ENCODE data around the gene RNF224.

RNF224 gene

DNA sequence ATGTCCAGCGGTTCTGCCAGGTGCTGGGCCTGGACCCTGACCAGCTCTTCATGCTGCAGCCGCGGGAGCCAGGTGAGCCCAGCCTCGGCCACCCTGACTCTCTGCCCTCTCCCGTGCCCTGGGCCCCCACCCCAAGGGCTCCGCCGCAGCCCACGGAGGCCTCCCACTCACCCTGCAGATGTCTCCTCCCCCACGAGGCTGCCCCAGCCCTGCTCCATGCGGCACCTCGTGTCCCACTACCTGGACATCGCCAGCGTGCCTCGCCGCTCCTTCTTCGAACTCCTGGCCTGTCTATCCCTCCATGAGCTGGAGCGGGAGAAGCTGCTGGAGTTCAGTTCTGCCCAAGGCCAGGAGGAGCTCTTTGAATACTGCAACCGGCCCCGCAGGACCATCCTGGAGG lies 12.7 kb upstream of the RNF224 start:
- no peak for DNase-seq (ENCODE audit: low read depth)
- no peak overlapping the region for H3K4me3 ChIP-seq (ENCODE audit: low read length)
- TF ChIP-seq, protein P1, sequence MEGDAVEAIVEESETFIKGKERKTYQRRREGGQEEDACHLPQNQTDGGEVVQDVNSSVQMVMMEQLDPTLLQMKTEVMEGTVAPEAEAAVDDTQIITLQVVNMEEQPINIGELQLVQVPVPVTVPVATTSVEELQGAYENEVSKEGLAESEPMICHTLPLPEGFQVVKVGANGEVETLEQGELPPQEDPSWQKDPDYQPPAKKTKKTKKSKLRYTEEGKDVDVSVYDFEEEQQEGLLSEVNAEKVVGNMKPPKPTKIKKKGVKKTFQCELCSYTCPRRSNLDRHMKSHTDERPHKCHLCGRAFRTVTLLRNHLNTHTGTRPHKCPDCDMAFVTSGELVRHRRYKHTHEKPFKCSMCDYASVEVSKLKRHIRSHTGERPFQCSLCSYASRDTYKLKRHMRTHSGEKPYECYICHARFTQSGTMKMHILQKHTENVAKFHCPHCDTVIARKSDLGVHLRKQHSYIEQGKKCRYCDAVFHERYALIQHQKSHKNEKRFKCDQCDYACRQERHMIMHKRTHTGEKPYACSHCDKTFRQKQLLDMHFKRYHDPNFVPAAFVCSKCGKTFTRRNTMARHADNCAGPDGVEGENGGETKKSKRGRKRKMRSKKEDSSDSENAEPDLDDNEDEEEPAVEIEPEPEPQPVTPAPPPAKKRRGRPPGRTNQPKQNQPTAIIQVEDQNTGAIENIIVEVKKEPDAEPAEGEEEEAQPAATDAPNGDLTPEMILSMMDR (IDR thresholded peaks at IDR 0.05; ENCODE audit: insufficient read depth, low read depth, low read length, missing control alignments) = no peak

DNA sequence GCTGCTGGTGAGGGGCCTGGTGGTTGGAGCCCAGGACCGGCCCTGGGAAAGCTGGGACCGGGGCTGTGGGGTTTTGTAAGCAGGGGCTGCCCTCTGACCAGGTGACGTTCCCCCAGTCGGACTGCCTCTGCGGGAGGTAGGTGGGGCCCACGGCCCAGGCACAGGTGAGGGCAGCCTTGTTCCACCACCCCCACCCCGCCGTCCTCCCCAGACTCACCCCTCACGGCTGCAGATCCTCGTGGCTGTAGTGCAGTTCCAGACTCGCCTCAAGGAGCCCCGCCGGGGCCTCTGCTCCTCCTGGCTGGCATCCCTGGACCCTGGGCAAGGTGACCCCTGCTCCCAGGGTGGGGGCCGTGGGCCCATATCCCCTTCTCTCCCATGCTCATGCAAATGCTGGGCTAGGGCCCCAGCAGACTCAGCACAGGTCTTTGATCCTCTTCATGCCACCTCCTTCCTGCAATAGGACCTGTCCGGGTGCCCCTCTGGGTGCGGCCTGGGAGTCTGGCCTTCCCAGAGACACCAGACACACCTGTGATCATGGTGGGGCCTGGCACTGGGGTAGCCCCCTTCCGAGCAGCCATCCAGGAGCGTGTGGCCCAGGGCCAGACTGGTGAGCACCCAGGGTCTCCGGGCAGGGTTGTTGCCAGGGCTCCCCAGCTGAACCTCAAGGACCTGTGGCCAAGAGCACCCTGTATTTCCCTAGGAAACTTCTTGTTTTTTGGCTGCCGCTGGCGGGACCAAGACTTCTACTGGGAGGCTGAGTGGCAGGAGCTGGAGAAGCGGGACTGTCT lies 11.9 kb upstream of the RNF224 start:
- DNase-seq (ENCODE audit: low read depth) = no peak
- H3K4me3 ChIP-seq (ENCODE audit: low read length) = no peak overlapping the region
- TF ChIP-seq, protein P1 (IDR thresholded peaks at IDR 0.05; ENCODE audit: insufficient read depth, low read depth, low read length, missing control alignments) = no peak

DNA sequence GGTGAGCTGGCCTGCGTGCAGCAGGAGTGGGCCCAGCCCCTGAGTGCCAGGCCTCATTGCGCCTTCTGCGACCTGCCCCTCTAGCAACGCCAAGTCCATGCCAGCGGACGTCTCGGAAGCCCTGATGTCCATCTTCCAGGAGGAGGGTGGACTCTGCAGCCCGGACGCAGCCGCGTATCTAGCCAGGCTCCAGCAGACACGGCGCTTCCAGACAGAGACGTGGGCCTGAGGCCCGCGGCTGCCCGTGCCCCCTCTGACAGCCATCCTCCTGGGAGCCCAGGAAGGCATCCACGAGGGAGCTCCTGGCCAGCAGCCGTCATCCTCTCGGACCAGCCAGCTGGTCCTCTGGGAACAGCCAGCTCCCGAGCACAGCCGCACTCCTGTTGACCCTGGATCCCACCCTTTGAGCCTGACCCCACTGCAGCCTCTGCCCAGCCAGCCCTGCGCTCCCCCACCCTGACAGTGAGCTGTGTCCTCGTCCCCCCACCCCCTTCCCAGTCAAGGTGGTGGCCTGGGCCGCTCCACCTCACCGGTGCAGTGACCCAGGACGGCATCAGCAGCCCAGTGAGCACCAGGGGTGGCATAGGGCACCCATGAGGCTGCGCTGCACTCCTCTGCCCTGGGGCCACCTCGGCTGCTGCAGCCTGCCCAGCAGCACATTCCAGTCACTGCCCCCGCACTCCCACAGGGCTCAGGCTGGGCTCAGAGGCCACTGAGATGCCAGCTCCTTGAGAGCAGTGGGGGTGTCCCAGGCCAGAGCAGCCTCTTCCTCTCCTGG lies 10.9 kb upstream of the RNF224 start:
- H3K4me3 ChIP-seq (ENCODE audit: low read length) = no peak overlapping the region
- no peak for DNase-seq (ENCODE audit: low read depth)
- TF ChIP-seq, protein P1 (IDR thresholded peaks at IDR 0.05; ENCODE audit: insufficient read depth, low read depth, low read length, missing control alignments) = no peak

DNA sequence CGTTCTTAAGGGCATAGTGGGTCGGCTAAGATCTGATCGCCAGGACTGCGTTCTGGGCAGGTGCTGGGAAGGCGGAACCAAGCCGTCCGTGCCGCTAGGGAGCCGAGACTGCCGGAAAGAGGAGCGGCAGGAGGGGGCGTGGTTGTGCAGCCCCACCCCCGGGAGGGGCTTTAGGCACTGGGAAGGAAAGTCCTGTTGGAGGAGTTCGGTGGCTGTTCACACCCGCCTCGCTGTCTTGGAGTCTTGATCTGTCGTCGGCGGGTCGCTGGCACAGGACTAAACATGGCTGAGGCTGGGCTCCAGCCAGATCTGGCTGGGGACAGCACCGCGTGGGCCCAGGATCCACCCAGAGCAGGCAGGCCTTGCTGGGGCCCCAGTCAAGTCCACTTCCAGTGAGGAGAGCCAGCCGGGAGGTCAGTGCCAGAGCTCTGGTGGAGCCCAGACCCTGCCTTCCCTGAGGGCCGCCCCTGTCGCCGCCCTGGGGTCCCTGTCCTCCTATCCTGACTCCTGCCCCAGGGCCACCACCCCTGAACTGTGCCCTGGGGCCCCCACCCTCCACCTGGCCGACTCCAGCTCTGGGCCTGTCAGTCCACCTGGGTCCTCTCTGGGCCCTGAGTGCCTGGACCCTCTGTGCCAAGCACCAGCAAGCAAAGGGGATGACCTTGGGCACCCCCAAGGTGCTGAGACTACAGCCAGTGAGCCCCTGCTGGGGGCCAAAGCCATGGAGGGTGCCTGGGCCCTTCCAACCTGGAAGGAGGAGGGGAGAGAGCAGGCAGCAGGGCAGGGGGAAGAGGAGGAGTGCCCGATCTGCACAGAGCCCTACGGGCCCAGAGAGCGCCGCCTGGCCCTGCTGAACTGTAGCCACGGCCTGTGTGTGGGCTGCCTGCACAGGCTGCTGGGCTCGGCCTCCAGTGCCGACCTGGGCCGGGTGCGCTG lies 9.8 kb upstream of the RNF224 start:
- H3K4me3 ChIP-seq (ENCODE audit: low read length) = peak overlapping the region; percentile 45
- TF ChIP-seq, protein P1 (IDR thresholded peaks at IDR 0.05; ENCODE audit: insufficient read depth, low read depth, low read length, missing control alignments) = peak; percentile 21
- peak; percentile 87 for DNase-seq (ENCODE audit: low read depth)

DNA sequence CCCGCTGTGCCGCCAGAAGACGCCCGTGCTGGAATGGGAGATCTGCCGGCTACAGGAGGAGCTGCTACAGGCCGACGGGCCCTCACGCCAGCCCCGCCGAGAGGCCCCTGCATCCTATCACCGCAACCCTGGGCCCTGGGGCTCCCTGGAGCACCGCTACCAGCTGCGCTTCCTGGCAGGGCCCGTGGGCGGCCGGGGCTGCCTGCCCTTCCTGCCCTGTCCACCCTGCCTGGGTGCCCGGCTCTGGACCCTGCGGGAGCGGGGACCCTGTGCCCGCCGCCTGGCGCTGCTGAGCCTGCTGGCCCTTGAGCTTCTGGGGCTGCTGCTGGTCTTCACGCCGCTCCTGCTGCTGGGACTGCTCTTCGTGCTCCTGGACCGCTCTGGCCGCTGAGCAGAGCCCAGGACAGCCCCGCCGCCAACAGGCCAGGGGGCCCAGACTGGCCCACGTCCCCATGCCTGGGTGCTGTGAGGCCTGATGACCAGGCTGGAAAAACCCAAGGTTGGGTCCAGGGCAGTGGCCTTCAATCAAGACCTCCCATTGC lies 9.0 kb upstream of the RNF224 start:
- TF ChIP-seq, protein P1 (IDR thresholded peaks at IDR 0.05; ENCODE audit: insufficient read depth, low read depth, low read length, missing control alignments) = no peak
- H3K4me3 ChIP-seq (ENCODE audit: low read length) = no peak overlapping the region
- DNase-seq (ENCODE audit: low read depth) = no peak

DNA sequence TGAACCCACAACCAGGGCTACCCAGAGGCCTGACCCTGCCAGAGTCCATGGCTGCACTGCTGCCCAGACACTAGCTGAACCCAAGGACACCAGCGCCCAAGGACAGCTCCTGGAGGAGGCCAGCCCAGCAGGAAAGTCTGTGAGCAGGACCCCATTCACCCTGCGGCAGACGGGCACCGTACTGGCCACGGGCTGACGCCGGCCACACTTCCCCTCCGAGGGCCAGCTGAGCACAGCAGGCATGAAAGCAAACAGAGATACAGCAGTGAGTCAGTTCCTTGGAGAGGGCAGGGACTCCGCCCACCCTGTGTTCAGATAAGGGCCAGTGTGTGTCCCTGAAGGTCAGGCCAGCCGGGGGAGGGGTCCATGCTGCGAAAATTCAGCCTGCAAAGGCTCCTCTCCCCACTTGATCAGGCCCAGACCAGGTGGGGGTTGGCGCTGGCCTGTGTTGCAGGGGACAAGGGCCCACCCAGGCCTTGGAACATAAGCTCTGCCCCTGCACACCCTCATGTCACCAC lies 8.5 kb upstream of the RNF224 start:
- peak; percentile 36 for DNase-seq (ENCODE audit: low read depth)
- TF ChIP-seq, protein P1 (IDR thresholded peaks at IDR 0.05; ENCODE audit: insufficient read depth, low read depth, low read length, missing control alignments) = no peak
- no peak overlapping the region for H3K4me3 ChIP-seq (ENCODE audit: low read length)

Measured in epithelial cell of esophagus (primary cell).